Anterior cingulate cortex (tissue), 58 donors: ENCODE results near the gene BICD2.

Source experiments
- DNase-seq, 58 donors: peaks; one replicate each; lab custom pipeline; 2025; lab: John Stamatoyannopoulos, UW

BICD2 gene

GRCh38 chr9:92680166-92681119 lies 84.2 kb downstream of the BICD2 start:
- DNase-seq, result no peak

- no peak for DNase-seq
Observed at GRCh38 chr9:92679413-92680165, 85.0 kb downstream of the BICD2 start.

- DNase-seq, result peak in 3 of 58 donors; percentile 13 to 59 (median 21)
Observed at GRCh38 chr9:92671323-92671722, 93.3 kb downstream of the BICD2 start.

DNA sequence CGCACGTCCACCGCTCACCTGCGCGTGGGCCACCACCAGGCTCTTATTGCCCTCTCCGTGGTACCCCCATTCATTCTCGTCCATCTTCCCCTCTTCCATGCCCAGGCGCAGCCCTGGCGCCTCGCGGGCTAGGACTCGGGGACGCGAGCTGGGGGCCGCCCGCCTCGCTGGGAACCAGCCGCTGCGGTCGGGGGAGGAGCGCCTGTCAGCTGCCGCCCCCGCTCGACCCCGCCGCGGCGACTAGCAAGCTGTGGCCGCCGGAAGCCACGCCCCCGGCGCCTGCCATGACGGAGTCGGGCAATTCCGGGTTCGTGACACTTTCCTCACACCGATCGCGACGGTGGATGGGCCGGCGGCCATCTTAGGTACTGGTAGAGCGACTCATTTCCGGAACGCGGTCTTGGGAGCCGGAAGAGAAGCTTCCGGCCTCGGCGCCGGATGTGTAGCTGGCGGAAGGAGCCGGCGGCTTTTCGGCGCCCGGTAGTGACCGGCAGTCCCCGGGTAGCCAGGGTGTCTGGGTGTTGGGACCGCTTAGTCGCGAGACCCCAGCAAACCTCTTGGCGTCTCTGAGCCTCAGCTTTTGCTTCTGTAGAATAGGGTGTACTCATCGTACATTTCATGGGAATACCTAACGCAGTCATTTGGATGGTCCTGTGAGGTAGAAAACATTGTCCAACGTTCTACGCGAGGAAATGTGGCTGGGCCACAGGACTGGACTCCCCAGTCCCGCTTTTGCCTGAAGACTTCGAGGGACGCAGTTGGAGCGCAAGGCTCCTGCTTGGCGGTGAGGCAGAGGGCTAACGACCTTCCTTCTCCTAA lies 94.5 kb downstream of the BICD2 start, which contains the start of gene IPPK:
Gene IPPK, minus strand, starts transcription at position 242 of the 819 bp plus-strand sequence. Its CDS starts 143 bp downstream, at position 99.
- DNase-seq, result peak; percentile 81 to 99 (median 97)

- DNase-seq, result peak in 7 of 58 donors; percentile 4 to 50 (median 32)
Observed at GRCh38 chr9:92669527-92669889, 95.1 kb downstream of the BICD2 start.

- no peak for DNase-seq
Observed at GRCh38 chr9:92668746-92669526, 95.7 kb downstream of the BICD2 start.

GRCh38 chr9:92666912-92667532 lies 97.6 kb downstream of the BICD2 start:
- DNase-seq, result no peak

GRCh38 chr9:92666236-92666635 lies 98.4 kb downstream of the BICD2 start:
- no peak for DNase-seq

DNA sequence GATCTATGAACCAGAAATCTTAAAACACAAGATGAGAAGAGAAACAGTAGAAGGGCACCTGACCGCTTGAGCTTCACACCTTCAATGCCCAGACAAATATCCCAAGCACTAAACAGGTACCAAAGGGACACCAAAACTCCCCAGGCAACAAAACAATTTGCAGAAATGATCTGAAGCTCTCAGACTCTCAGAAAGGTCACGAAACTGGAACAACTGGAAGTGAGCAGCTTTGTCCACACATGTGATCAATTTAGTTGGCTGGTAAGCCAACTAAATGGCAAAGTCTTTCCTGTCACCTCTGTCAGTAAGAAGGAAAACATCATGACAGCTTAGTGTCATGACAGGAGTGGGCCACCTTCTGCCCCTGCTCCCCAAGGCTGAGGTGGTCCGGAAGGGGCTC lies 98.8 kb downstream of the BICD2 start:
- DNase-seq, result no peak

GRCh38 chr9:92664394-92665152 lies 100.1 kb downstream of the BICD2 start:
- DNase-seq, result peak in 11 of 58 donors; percentile 22 to 69 (median 32)

DNA sequence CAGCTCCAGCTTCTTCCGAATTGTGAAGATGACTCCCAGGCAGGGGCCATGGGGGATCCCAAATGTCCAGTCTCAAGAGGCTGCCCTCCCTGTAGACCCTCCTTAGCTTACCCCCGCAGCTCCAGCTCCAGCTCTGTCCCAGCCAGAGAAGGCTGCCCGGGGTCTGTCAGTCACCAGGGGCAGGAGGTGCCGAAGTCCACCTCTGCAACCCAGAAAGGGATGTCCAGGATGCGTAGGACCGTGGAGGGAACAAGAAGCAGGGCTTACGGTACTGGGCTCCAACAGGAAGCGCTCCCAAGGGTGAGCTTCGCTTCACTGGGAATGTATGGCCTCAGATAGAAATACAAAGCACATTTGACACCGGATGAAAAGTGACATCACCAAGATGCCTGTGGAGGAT lies 100.7 kb downstream of the BICD2 start:
- no peak for DNase-seq

DNA sequence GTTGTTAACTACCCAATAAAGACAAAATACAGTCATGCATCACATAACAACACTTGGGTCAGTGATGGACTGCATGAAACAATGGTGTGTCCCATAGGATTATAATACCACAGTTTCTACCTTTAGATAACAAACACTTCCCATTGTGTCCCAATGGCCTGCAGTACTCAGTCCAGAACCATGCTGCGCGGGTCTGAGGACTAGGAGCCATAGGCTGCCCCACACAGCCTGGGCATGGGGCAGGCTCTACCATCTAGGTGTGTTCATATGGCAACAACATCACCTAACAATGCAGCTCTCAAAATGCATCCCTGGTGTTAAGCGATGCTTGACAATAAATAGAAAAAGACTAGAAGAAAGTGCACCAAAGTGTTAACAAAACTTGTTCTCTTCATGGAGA lies 101.5 kb downstream of the BICD2 start:
- no peak for DNase-seq

DNA sequence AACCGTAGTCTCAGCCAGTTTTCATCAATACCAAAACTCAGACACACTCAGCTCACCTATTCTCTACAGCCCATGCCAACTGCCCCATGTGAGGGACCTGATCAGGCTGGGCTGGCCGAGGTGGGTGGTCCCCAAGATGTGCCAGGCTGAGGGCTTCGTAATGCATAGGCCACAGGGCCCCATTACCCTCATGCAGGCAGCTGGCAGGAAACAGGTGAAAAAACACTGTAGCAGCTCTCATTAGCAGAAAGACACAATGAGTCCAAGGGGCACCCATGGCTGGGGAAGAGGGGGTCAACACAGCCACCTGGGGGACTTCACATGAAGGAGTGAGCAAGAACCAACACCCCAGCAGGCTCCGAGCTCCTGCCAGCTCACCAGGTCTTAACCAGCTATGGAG lies 102.9 kb downstream of the BICD2 start:
- no peak for DNase-seq
